NCI-H187 (cell line): ENCODE measurements around the gene CNFN.
"Not testable (repeated sequence)": the region's sequence is repeated elsewhere in the genome, so short reads cannot be mapped to it uniquely, and the experiment has no call there.

Source experiments
- DNase-seq, 2 experiments: peaks; one replicate each; lab custom pipeline; 2025; lab: John Stamatoyannopoulos, UW

The CNFN gene

DNA sequence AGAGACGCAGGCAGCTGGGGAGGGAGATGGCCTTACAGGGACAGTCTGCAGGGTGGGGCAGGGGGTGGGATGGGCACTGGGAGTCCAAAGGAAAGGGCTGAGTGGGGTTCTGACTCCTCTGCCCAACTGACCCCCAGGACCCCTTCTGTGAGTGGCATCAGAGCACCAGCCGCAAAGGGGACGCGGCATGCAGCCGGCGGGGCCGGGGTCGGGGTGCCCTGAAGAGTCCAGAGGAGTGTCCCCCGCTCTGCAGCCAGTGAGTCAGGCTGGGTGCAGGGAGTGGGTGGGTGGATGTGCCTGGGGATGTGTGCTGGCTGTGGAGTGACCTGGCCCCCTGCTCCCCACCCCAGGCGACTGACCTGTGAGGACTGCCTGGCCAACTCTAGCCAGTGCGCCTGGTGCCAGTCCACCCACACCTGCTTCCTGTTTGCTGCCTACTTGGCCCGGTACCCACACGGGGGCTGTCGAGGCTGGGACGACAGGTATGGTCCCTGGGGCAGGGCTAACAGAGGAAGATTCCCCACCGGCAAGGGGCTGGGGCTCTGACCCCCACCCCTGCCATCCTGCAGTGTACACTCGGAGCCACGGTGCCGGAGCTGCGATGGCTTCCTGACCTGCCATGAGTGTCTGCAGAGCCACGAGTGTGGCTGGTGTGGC, 38.9 kb downstream of the CNFN start:
- DNase-seq: no peak

DNA sequence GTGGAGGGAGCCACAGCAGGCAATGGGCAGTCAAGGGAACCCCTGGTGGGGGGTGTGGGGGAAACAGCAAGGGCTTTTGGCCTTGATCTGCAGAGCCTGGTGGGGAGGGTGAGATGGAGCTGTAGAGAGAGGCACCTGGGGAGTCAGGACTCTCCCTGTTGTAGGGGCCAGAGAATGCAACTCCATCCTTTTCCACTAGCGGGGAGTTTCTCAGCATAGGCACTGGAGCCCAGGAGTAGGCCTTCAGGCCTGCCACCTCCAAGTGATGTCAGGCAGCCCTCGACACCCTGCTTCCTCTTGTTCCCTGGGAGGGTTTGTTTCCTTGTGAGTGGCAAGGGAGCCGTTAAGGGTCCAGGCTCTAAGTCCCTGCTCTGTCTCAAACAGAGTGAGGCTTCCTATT, 39.7 kb downstream of the CNFN start:
- DNase-seq: no peak

DNA sequence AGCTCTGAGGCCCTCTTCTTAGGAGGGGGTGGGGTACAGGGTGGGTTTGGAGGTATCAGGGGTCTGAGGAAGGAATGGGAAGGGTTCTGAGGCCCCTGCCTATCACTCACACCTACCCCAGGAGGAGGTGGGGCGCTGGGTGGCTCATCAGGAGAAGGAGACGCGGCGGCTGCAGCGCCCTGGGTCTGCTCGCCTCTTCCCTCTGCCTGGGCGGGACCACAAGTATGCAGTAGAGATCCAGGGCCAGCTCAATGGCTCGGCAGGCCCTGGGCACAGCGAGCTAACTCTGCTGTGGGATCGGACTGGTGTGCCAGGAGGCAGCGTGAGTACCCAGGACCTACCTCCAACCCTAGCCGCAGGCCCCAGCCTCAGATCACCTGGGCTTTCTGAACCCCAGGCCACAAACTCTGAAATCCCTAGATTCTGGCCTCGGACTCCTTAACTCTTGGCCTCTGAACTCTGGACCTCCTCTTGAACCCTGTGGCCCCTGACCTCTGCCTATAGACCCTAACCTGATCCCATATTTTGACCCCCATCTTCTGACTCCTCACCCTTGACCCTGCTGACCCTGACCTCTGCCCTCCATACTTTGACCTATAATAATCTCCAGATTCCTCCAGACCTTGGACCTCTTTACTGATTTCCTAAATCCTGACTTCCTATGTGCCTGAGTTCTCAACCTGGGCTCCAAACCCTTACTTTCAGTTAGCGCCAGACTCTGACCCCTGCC, 40.6 kb downstream of the CNFN start:
- no peak for DNase-seq

DNA sequence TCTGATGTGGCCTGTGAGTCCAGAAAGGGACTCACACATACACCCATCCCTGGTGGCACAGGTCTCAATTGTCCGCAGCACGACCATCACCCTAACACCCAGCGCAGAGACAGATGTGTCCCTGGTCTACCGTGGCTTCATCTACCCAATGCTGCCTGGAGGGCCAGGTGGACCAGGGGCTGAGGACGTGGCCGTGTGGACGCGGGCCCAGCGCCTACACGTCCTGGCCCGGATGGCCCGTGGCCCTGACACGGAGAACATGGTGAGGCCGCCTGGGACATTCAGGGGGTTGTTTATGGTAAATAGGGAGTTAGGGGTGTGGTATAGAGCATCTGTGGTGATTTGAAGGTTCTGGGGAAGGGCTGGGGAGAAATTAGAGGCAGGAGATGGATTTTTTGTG, 41.9 kb downstream of the CNFN start:
- no peak for DNase-seq

DNA sequence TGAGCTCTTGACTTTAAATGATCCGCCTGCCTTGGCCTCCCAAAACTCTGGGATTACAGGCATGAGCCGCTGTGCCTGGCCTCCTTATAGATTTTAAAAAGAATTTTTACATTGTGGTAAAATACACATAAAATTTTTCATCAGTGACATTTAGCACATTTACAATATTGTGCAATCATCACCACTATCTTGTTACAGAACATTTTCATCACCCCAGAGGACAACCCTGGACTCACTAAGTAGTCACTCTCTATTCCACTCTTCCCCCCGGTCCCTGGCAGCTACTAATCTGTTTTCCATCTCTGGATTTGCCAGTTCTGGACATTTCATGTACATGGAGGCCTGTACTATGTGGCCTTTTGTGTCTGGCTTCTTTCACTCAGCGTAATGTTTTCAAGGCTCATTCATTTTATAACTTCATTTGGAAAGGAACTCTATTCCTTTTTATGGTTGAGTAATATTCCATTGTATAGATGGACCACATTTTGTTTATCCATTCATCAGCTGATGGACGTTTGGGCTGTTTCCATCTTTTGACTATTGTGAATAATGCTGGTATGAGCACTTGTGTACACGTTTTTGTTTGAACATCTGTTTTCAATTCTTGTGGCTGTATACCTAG, 44.8 kb downstream of the CNFN start:
- no peak for DNase-seq

DNA sequence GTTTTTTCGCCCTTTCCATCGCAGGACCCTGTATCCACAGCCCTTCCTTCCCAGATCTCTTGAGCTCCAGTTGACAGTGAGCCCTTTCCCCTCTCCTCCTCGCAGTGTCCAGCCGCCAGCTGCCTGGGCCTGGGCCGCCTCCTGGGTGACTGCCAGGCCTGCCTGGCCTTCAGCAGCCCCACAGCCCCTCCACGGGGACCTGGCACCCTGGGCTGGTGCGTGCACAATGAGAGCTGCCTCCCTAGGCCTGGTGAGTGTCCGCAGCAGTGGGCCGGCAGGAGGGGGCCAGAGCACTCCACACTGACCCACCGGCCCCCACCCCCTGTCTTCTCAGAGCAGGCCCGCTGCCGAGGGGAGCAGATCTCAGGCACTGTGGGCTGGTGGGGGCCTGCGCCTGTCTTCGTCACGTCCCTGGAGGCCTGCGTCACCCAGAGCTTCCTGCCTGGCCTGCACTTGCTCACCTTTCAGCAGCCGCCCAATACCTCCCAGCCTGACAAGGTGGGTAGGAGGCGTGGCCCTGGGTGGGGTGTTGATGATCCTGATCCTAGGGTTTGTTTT, 45.7 kb downstream of the CNFN start:
- DNase-seq: no peak

DNA sequence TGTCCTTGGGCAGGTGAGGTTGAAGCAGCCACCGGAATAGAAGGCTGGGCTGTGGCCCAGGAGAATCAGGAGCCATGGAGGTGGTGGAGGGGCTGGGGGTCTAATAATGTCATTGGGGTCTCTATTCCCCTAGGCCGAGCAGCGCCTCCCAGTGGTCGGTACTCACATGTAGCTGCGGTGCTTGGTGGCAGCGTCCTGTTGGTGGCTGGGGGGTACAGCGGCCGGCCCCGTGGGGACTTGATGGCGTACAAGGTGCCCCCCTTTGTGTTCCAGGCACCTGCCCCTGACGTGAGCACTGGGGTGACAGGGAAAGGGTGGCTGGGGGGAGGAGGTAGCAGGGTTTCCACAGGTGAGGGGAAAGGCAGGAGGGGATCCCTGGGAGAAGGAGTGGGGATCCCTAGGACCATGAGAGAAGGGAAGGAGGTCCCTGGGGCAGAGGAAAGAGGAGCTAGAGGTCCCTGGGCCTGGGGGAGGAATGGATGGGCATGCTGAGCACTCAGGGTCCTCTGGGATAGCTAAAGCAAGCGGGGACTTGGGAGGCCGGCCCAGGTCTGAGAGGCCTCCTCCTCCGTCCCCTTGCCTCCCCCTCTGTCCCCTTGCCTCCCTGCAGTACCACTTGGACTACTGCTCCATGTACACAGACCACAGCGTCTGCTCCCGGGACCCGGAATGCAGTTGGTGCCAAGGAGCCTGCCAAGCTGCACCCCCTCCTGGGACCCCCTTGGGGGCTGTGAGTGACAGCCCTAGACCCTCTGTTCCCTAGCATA, 46.6 kb downstream of the CNFN start:
- DNase-seq: no peak

DNA sequence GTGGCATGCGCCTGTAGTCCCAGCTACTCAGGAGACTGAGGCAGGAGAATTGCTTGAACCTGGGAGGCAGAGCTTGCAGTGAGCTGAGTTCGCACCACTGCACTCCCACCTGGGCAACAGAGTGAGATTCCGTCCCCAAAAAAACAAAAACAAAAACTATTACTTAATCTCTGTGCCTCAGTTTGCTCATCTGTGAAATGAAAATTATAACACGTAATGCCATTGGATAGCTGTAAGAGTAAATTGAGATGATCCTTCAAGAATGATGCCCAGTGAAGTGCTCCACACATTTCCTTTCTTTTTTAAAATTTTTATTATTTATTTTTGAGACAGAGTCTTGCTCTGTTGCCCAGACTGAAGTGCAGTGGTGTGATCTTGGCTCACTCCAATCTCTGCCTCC, 50.2 kb downstream of the CNFN start:
- not testable (repeated sequence) for DNase-seq

DNA sequence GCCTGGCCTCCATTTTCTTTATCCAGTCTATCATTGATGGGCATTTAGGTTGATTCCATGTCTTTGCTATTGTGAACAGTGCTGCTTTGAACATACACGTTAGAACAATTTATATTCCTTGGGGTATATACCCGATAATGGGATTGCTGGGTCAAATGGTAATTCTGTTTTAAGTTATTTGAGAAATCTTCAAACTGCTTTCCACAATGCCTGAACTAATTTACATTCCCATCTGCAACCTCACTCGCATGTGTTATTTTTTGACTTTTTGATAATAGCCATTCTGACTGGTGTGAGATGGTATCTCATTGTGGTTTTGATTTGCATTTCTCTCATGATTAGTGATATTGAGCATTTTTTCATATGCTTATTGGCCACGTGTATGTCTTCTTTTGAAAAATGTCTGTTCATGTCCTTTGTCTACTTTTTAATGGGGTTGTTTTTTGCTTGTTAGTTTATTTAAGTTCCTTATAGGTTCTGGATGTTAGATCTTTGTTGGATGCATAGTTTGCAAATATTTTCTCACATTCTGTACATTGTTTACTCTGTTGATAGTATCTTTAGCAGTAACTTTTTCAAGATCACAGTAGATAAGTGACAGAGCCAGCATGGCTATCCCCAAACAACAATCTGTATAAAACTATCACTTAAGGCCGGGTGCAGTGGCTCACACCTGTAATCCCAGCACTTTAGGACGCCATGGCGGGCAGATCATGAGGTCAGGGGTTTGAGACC, 50.8 kb downstream of the CNFN start:
- not testable (repeated sequence) for DNase-seq
